Subcutaneous abdominal adipose tissue (tissue), 5 donors: ENCODE results near the gene STAT3.
A peak's percentile ranks its signal among the peaks of the same experiment; 100 is the strongest.

Experiments used
- H3K27ac ChIP-seq: one replicate; pipeline ENCODE4 v1.7.0; 2013; ENCODE audit warnings: low read depth, mild to moderate bottlenecking, inconsistent platforms, low read length, moderate library complexity
- H3K27me3 ChIP-seq, 5 donors: one replicate each; pipeline ENCODE4 v1.7.0; 2013; ENCODE audit warnings: low read length in 5 of 5, inconsistent platforms in 1 of 5; ENCODE audit not compliant: control insufficient read depth in 5 of 5, insufficient read depth in 4 of 5
- H3K36me3 ChIP-seq, 5 donors: one replicate each; pipeline ENCODE4 v1.7.0; 2013; ENCODE audit warnings: low read length in 5 of 5; ENCODE audit not compliant: control insufficient read depth in 5 of 5, insufficient read depth in 5 of 5
- H3K4me1 ChIP-seq, 5 donors: one replicate each; pipeline ENCODE4 v1.7.0; 2013; ENCODE audit warnings: low read length in 5 of 5, mild to moderate bottlenecking in 3 of 5, moderate library complexity in 1 of 5; ENCODE audit not compliant: control insufficient read depth in 5 of 5, insufficient read depth in 5 of 5
- H3K4me3 ChIP-seq, 5 donors: one replicate each; pipeline ENCODE4 v1.7.0; 2013; ENCODE audit warnings: low read length in 5 of 5, low read depth in 1 of 5
- H3K9ac ChIP-seq, 5 donors: one replicate each; pipeline ENCODE4 v1.7.0; 2013; ENCODE audit warnings: low read length in 5 of 5, mild to moderate bottlenecking in 4 of 5, moderate library complexity in 3 of 5
- H3K9me3 ChIP-seq, 5 donors: one replicate each; pipeline ENCODE4 v1.7.0; 2013; ENCODE audit warnings: low read length in 5 of 5; ENCODE audit not compliant: control insufficient read depth in 5 of 5
- donor health status: healthy.
- donor health status: healthy.
- donor health status: healthy.
- donor health status: healthy.
- donor health status: healthy.

The STAT3 gene

GRCh38 chr17:42409523-42410318 is 21.5 kb upstream of the STAT3 start:
- Histone ChIP-seq H3K27me3 (no peaks in the 10 kb centered on the region), H3K9me3 (no peaks in the 10 kb centered on the region), H3K4me1 (peaks cover 20 to 95% (median 88%) of the 10 kb centered on the region in 5 donors), H3K4me3 (peak overlapping the region in 4 of 5 donors; percentile 12 to 54 (median 33)), H3K36me3 (peaks cover 0 to 12% (median 8%) of the 10 kb centered on the region in 5 donors), H3K27ac (peak overlapping the region; percentile 93), H3K9ac (peak overlapping the region; percentile 5 to 73 (median 40))

GRCh38 chr17:42408061-42408460 is 19.8 kb upstream of the STAT3 start:
- H3K4me1 ChIP-seq = peaks cover 20 to 94% (median 85%) of the 10 kb centered on the region in 5 donors
- no peaks in the 10 kb centered on the region for H3K9me3 ChIP-seq
- peak overlapping the region in 2 of 5 donors; percentile 33 to 48 for H3K4me3 ChIP-seq
- H3K36me3 ChIP-seq = peaks cover 0 to 29% (median 25%) of the 10 kb centered on the region in 5 donors
- H3K9ac ChIP-seq = peak overlapping the region in 2 of 5 donors; percentile 62 to 70
- H3K27me3 ChIP-seq = no peaks in the 10 kb centered on the region
- H3K27ac ChIP-seq = peak overlapping the region; percentile 93

- H3K27me3 ChIP-seq = no peaks in the 10 kb centered on the region
- peak overlapping the region in 4 of 5 donors; percentile 28 to 48 (median 39) for H3K4me3 ChIP-seq
- peaks cover 0 to 36% (median 30%) of the 10 kb centered on the region in 5 donors for H3K36me3 ChIP-seq
- no peaks in the 10 kb centered on the region for H3K9me3 ChIP-seq
- peak overlapping the region in 3 of 5 donors; percentile 3 to 71 (median 70) for H3K9ac ChIP-seq
- peaks cover 20 to 96% (median 86%) of the 10 kb centered on the region in 5 donors for H3K4me1 ChIP-seq
- H3K27ac ChIP-seq = peak overlapping the region; percentile 93
These were observed 19.1 kb upstream of the STAT3 start for GRCh38 chr17:42407289-42407836.

GRCh38 chr17:42406615-42407288 is 18.5 kb upstream of the STAT3 start:
- Histone ChIP-seq H3K4me1 (peaks cover 19 to 96% (median 80%) of the 10 kb centered on the region in 5 donors), H3K9ac (peak overlapping the region in 4 of 5 donors; percentile 2 to 71 (median 42)), H3K4me3 (peak overlapping the region in 4 of 5 donors; percentile 28 to 48 (median 39)), H3K27ac (peak overlapping the region; percentile 93), H3K27me3 (no peaks in the 10 kb centered on the region), H3K9me3 (no peaks in the 10 kb centered on the region), H3K36me3 (peaks cover 0 to 39% (median 34%) of the 10 kb centered on the region in 5 donors)

- Histone ChIP-seq H3K27me3 (no peaks in the 10 kb centered on the region), H3K36me3 (peaks cover 0 to 37% (median 32%) of the 10 kb centered on the region in 5 donors), H3K4me3 (no peak overlapping the region), H3K9ac (no peak overlapping the region), H3K4me1 (peaks cover 18 to 89% (median 73%) of the 10 kb centered on the region in 5 donors), H3K9me3 (no peaks in the 10 kb centered on the region), H3K27ac (peak overlapping the region; percentile 93)
These were observed 17.8 kb upstream of the STAT3 start for GRCh38 chr17:42405963-42406495.

- H3K4me3 ChIP-seq = no peak overlapping the region
- H3K4me1 ChIP-seq = peaks cover 15 to 80% (median 64%) of the 10 kb centered on the region in 5 donors
- H3K9me3 ChIP-seq = no peaks in the 10 kb centered on the region
- H3K36me3 ChIP-seq = peaks cover 0 to 37% (median 32%) of the 10 kb centered on the region in 5 donors
- peak overlapping the region; percentile 93 for H3K27ac ChIP-seq
- H3K27me3 ChIP-seq = no peaks in the 10 kb centered on the region
- H3K9ac ChIP-seq = no peak overlapping the region
These were observed 16.8 kb upstream of the STAT3 start for GRCh38 chr17:42405076-42405475.

- Histone ChIP-seq H3K9ac (peak overlapping the region in 1 of 5 donors; percentile 35), H3K27ac (peak overlapping the region; percentile 78), H3K27me3 (no peaks in the 10 kb centered on the region), H3K36me3 (peaks cover 0 to 37% (median 32%) of the 10 kb centered on the region in 5 donors), H3K9me3 (no peaks in the 10 kb centered on the region), H3K4me1 (peaks cover 14 to 74% (median 58%) of the 10 kb centered on the region in 5 donors), H3K4me3 (no peak overlapping the region)
These were observed 16.2 kb upstream of the STAT3 start for GRCh38 chr17:42404326-42405055.

GRCh38 chr17:42403150-42403549 is 14.9 kb upstream of the STAT3 start:
- no peak overlapping the region for H3K9ac ChIP-seq

GRCh38 chr17:42402117-42402516 is 13.9 kb upstream of the STAT3 start:
- Histone ChIP-seq H3K36me3 (peaks cover 0 to 37% (median 32%) of the 10 kb centered on the region in 5 donors), H3K27ac (peak overlapping the region; percentile 78), H3K4me3 (no peak overlapping the region), H3K27me3 (no peaks in the 10 kb centered on the region), H3K4me1 (peaks cover 7 to 61% (median 48%) of the 10 kb centered on the region in 5 donors), H3K9me3 (no peaks in the 10 kb centered on the region), H3K9ac (peak overlapping the region in 3 of 5 donors; percentile 30 to 72 (median 47))

More at GRCh38 chr17:42403150-42403549, 14.9 kb upstream of the STAT3 start:
- Histone ChIP-seq H3K4me3 (no peak overlapping the region), H3K36me3 (peaks cover 0 to 37% (median 32%) of the 10 kb centered on the region in 5 donors), H3K27ac (peak overlapping the region; percentile 78), H3K27me3 (no peaks in the 10 kb centered on the region), H3K9me3 (no peaks in the 10 kb centered on the region), H3K4me1 (peaks cover 8 to 71% (median 56%) of the 10 kb centered on the region in 5 donors)
